Stimulated activated CD4-positive, alpha-beta T cell treated with anti-CD3 and anti-CD28 coated beads, Interleukin-4, amount 100 ng/mL, for 4 hours (primary cell): ENCODE data around the gene MPZL1.
A peak's percentile ranks its signal among the peaks of the same experiment; 100 is the strongest.
"Not testable (repeated sequence)": the region's sequence is repeated elsewhere in the genome, so short reads cannot be mapped to it uniquely, and the experiment has no call there.

Experiments
- DNase-seq, 2 experiments: peaks; one replicate each; pipeline ENCODE4 v3.0.0-alpha.2; 2020

Gene MPZL1

DNA sequence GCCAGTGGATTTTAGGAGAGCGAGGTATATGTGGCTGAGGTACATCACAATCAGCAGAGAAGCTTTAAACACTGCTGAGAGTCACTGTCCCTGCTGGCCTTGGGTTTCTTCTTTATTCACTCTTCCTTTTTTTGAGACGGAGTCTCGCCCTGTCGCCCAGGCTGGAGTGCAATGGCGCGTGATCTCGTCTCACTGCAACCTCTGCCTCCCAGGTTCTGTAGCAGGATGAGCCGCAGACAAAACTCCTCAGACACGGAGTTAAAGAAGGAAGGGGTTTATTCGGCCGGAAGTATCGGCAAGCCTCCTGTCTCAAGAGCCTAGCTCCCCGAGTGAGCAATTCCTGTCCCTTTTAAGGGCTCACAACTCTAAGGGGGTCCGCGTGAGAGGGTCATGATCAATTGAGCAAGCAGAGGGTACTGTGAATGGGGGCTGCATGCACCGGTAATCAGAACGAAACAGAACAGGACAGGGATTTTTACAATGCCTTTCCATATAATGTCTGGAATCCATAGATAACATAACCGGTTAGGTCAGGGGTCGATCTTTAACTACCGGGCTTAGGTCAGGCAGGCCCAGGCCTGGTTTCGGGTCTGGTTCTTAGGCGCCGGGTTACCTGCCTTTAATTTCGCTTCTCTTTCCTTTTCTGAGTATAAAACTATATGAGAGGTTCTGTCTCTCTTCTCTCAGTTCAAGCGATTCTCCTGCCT lies 1.9 kb upstream of the MPZL1 start:
- not testable (repeated sequence) for DNase-seq

- no peak for DNase-seq
These were observed 691 bp upstream of the MPZL1 start for GRCh38 chr1:167720965-167721616.

GRCh38 chr1:167722152-167722869 lies 529 bp downstream of the MPZL1 start:
- DNase-seq: peak in 1 of 2 experiments; percentile 9

DNA sequence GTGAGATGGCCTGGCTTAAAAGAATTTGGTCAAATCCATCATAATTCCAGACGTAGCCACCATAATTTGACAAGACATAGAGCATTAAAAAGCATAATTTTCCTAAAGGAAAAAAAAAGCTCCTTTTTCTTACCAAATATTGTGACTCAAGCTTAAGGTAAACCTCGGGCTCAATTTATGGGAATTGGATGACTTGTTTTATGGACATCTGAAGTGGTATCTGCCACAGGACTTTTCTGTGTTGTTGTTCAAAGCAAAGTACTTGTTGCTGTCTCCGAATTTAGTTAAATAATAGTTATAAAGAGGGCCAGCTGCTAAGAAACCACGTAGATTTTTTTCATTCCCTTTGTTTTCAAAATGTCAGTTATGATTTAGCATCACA lies 1.1 kb downstream of the MPZL1 start:
- DNase-seq: no peak

GRCh38 chr1:167723707-167724323 lies 2.0 kb downstream of the MPZL1 start:
- DNase-seq: no peak

GRCh38 chr1:167726008-167726407 lies 4.2 kb downstream of the MPZL1 start:
- DNase-seq: no peak

- DNase-seq: no peak
These were observed 7.1 kb downstream of the MPZL1 start for GRCh38 chr1:167728818-167729410.

- DNase-seq: no peak
These were observed 12.4 kb downstream of the MPZL1 start for GRCh38 chr1:167734227-167734626.

GRCh38 chr1:167734841-167735240 lies 13.1 kb downstream of the MPZL1 start:
- no peak for DNase-seq

GRCh38 chr1:167737169-167737568 lies 15.4 kb downstream of the MPZL1 start:
- DNase-seq: no peak

DNA sequence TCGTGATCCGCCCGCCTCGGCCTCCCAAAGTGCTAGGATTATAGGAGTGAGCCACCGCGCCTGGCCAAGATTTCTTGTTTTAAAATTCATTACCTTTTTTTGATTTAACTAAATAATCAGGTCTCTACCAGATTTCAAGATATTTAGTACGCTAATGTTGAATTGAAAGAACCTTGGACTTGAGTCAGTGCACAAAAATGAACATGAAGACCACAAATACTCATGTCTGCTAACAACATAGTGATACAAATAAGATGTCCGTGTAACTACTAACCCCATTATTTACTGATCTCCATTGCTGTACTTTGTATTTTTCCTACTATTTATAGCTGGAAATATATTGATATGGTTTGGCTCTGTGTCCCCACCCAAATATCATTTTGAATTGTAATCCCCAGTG lies 16.4 kb downstream of the MPZL1 start:
- DNase-seq: no peak

DNA sequence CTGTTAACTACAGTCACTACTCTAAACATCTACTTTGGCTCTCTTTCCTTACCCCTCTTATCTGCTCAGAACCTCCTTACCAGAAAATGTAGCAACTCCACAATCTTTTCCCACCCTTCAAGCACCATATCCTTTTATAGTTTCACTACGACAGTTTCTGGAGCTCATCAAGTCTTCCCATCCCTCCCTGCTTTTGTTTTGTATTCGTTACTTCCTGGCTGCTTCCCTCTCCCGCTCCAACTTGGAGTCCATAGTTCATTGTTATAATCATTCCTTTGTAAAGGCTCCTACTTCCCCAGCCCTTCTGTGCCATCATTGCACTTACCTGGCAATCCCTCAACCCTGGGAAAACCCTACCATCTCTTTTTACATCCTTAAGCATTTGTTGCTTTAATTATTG lies 18.0 kb downstream of the MPZL1 start:
- DNase-seq: no peak

GRCh38 chr1:167741103-167741502 lies 19.3 kb downstream of the MPZL1 start:
- DNase-seq: not testable (repeated sequence)

GRCh38 chr1:167742392-167743057 lies 20.7 kb downstream of the MPZL1 start:
- DNase-seq: not testable (repeated sequence)

GRCh38 chr1:167744901-167745300 lies 23.1 kb downstream of the MPZL1 start:
- DNase-seq: no peak

DNA sequence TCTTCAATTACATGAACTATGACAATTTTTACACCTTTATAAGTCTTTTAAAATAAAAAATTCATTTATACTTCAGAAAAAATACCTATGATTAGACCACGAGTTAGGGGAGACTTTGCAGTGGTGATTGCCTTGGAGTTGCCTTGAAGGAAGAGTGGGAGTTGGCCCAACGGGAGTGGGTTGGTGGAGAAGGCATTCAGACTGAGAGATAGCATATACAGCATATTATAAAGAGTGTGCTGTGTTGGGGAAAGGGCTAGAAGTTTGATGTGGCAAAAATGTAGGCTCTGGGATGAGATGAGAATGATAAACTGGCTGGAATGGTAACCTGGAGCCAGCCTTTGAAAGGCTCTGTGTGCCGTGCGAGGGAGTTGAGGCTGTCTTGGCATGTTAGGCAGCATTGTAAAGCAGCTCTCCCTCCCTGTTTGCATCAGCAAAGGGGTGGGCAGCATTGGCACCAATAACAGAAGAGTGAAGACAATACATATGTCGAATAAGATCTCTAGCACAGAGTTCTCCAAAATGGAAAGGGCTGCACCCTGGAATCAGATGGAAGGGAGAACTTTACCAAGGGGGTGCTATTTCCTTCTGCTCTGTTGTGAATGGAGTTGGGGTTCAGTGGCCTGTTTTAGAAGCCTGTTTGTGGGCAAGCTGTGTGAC lies 24.4 kb downstream of the MPZL1 start:
- no peak for DNase-seq

DNA sequence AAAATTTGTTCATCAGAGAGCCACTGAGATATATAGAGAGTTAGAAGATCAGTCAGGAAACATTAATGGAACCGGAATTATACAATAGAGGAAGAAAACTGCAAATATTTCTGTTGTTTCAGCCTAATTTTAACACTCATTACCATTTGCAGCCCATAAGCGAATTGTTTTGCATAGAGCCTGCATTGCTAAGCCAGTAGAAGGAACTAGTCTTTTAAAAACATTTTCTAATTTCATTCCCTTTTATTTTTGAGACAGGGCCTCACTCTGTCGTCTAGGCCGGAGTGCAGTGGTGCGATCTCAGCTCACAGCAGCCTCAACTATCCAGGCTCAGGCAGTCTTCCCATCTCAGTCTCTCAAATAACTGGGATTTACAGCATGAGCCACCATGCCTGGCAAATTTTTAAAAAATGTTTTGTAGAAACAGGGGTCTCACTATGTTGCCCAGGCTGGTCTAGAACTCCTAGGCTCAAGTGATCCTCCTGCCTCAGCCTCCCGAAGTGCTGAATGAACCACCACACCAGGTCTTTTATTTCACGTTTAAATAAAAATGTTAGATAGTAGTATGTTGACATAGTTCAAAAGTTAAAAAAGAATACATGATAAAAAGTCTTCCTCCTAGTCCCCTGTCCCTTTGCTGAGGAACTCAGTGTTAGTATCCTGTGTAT lies 25.3 kb downstream of the MPZL1 start:
- no peak for DNase-seq

- DNase-seq: no peak
These were observed 26.2 kb downstream of the MPZL1 start for GRCh38 chr1:167747988-167748387.

DNA sequence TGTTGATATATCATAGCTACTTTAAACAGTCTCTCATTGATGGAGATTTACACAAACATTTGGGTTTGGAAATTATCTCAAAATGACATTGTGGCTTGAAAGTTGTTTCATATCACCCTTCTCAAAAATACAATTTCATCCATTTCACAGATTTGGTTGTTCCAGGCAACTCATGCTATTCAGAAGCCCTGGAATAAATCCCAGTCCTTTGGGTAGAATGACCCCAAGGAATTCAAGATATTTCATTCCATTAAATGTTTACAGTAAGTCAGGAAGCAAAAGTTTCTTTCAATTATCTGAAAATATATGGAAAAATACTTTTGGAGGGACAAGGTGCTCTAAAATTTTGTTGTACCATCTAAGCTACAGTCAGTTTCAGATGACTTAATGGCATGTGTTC lies 27.1 kb downstream of the MPZL1 start:
- DNase-seq: no peak

DNA sequence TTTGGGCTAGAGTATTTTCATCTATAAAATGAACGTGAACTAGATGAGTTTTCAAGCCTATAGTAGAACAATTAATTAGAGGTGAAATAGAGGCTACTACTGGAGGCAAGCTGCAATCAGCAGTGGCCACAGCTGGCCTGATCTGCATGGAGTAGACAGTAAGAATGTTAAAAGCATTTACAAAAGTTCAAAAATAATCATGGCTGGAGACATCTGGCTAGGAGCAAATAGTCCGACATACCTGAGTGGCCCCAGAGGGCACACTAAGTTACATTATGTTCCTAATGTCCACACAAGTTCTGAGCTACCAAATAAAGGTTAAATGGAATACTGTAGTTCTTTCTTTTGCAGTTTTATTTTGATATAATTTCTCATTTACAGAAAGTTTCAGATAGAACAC lies 28.0 kb downstream of the MPZL1 start:
- DNase-seq: no peak

DNA sequence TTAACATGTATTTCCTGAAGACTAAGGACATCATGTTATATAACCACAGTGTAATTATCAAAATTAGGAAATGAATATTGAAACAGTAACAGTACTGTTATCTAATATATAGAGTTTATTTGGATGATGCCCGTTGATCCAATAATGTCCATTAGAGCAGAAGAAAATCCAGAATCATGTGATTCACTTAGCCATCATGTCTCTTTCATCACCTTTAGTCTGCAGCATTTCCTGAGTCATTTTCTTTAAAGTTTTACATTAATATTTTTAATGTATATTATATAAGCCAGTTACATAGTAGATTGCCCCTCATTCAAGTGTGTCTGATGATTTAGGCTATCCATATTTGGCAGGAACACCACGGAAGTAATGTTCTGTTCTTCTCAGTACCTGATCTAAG lies 28.9 kb downstream of the MPZL1 start:
- DNase-seq: no peak

GRCh38 chr1:167751676-167752075 lies 29.9 kb downstream of the MPZL1 start:
- no peak for DNase-seq
